K562 (cell line): ENCODE data around the gene SAE1. TPM values are rescaled to one million over a fixed set of nuclear protein-coding genes. Genes with fewer than 3 reads are reported as not detected.

ENCODE experiments used
- CBX2 ChIP-seq: fragments of 200-600 bp; sonication (generic); IDR thresholded peaks from one replicate; pipeline ENCODE4 v1.6.1; 2012; ENCODE audit warnings: mild to moderate bottlenecking, low read length, inconsistent platforms; ENCODE audit not compliant: insufficient read depth, poor library complexity, severe bottlenecking
- CEBPB ChIP-seq: fragments of 450-650 bp; IDR thresholded peaks from 2 replicates; pipeline ENCODE4 v1.6.1; 2016; ENCODE audit warnings: missing genetic modification characterization, missing compliant biosample characterization
- HNRNPH1 ChIP-seq: fragments of 200-400 bp; formaldehyde crosslinking; optimal IDR thresholded peaks from 2 replicates; pipeline ENCODE3; 2017; ENCODE audit warnings: low read depth, mild to moderate bottlenecking, low read length, moderate library complexity
- MCM2 ChIP-seq: fragments of 450-650 bp; IDR thresholded peaks from 2 replicates; pipeline ENCODE4 v1.6.1; 2017; ENCODE audit warnings: low read depth, mild to moderate bottlenecking
- MED1 ChIP-seq: sonication (generic); formaldehyde crosslinking; IDR thresholded peaks from 2 replicates; pipeline ENCODE4 v1.8.1; 2023; ENCODE audit warnings: missing genetic modification reagents, borderline replicate concordance
- NFIC ChIP-seq: fragments of 450-650 bp; IDR thresholded peaks from 2 replicates; pipeline ENCODE4 v1.6.1; 2017; ENCODE audit warnings: mild to moderate bottlenecking, inconsistent platforms
- NFYB ChIP-seq: IDR thresholded peaks from 2 replicates; pipeline ENCODE4 v1.6.1; 2011; ENCODE audit warnings: mild to moderate bottlenecking, moderate library complexity; ENCODE audit not compliant: insufficient read length; ENCODE audit errors: extremely low read depth
- PRPF4 ChIP-seq: fragments of 200-400 bp; formaldehyde crosslinking; IDR thresholded peaks from one replicate; pipeline ENCODE4 v1.6.1; 2017; ENCODE audit warnings: low read length, low read depth, mild to moderate bottlenecking; ENCODE audit not compliant: insufficient read depth, poor library complexity, severe bottlenecking
- PTBP1 ChIP-seq: fragments of 200-400 bp; formaldehyde crosslinking; IDR thresholded peaks from 2 replicates; pipeline ENCODE4 v1.6.1; 2017; ENCODE audit warnings: low read depth, low read length
- SIN3A ChIP-seq, 2 experiments: fragments of 150-350 bp in 1 of 2; IDR thresholded peaks; 2 replicates each; pipeline ENCODE4 v1.6.1; 2011 to 2016; ENCODE audit warnings: borderline replicate concordance in 2 of 2, low read depth in 2 of 2, low read length in 2 of 2, mild to moderate bottlenecking in 2 of 2, moderate library complexity in 2 of 2; ENCODE audit not compliant: control insufficient read depth in 1 of 2
- SIX5 ChIP-seq, 2 experiments: IDR thresholded peaks; 2 replicates each; pipeline ENCODE4 v1.6.1; 2011; ENCODE audit warnings: low read length in 2 of 2, borderline replicate concordance in 1 of 2, low read depth in 1 of 2, mild to moderate bottlenecking in 1 of 2, moderate library complexity in 1 of 2; ENCODE audit not compliant: insufficient read depth in 1 of 2
- SP1 ChIP-seq: sonication (generic); formaldehyde crosslinking; IDR thresholded peaks from 2 replicates; pipeline ENCODE4 v1.8.1; 2022; ENCODE audit warnings: mild to moderate bottlenecking, missing genetic modification reagents
- XRCC5 ChIP-seq: fragments of 200-400 bp; formaldehyde crosslinking; IDR thresholded peaks from 2 replicates; pipeline ENCODE4 v1.6.1; 2017; ENCODE audit warnings: low read depth, mild to moderate bottlenecking, low read length
- ZNF3 ChIP-seq: fragments of 250-450 bp; sonication (Bioruptor Pico); IDR thresholded peaks from 2 replicates; pipeline ENCODE4 v1.5.0; 2021; ENCODE audit warnings: mild to moderate bottlenecking, moderate library complexity
- ZNF668 ChIP-seq: fragments of 250-450 bp; sonication (Bioruptor Pico); IDR thresholded peaks from 2 replicates; pipeline ENCODE4 v1.8.0; 2022; ENCODE audit warnings: mild to moderate bottlenecking, inconsistent platforms
- ZNF695 ChIP-seq: fragments of 450-650 bp; formaldehyde crosslinking; IDR thresholded peaks from 2 replicates; pipeline ENCODE4 v1.4.0; 2020; ENCODE audit warnings: mild to moderate bottlenecking, moderate library complexity
- ZNF79 ChIP-seq: fragments of 250-450 bp; sonication (Bioruptor Pico); IDR thresholded peaks from 2 replicates; pipeline ENCODE4 v1.4.0; 2020; ENCODE audit warnings: low read depth, mild to moderate bottlenecking, moderate library complexity
- polyA plus RNA-seq, 8 experiments: library from polyadenylated mRNA; depleted of rRNA in 4 of 8; stranded (reverse) in 5 of 8; unstranded in 3 of 8; fragments of >200 nt; fragmentation: Nextera tagmentation in 2 of 8; fragmentation: Illumina TruSeq in 1 of 8; extraction: Ambion mirVana in 2 of 8; extraction: Trizol in 1 of 8; gene quantifications; 2 replicates each; pipeline versions ENCODE4 v1.2.1 to v1.2.3, GENCODE V29; 2011 to 2014; ENCODE audit warnings: inconsistent platforms in 1 of 8, missing spikeins in 1 of 8
- total RNA-seq, 7 experiments: library from RNA; depleted of rRNA in 6 of 7; stranded (reverse); fragments of >200 nt in 6 of 7; fragmentation: Illumina TruSeq in 2 of 7; extraction: Trizol in 2 of 7; gene quantifications; 2 replicates each; pipeline versions ENCODE4 v1.2.1 to v1.2.3, GENCODE V29; 2011 to 2021; ENCODE audit warnings: low replicate concordance in 1 of 7
- TF ChIP-seq, protein P1 (sequence below): fragments of 250-450 bp; sonication (Bioruptor Pico); IDR thresholded peaks from 2 replicates; pipeline ENCODE4 v1.8.0; 2021; ENCODE audit warnings: moderate library complexity, mild to moderate bottlenecking, inconsistent platforms
- TF ChIP-seq, protein P2 (sequence below): fragments of 450-650 bp; IDR thresholded peaks from 2 replicates; pipeline ENCODE4 v1.6.1; 2016; ENCODE audit warnings: low read depth, mild to moderate bottlenecking, moderate library complexity
- TF ChIP-seq, protein P3 (sequence below): sonication (generic); formaldehyde crosslinking; IDR thresholded peaks from 2 replicates; pipeline ENCODE4 v1.8.0; 2022; ENCODE audit warnings: mild to moderate bottlenecking, missing genetic modification reagents
- TF ChIP-seq, protein P4 (sequence below): fragments of 250-450 bp; sonication (Bioruptor Pico); IDR thresholded peaks from 2 replicates; pipeline ENCODE4 v1.5.0; 2021; ENCODE audit warnings: mild to moderate bottlenecking, moderate library complexity

Gene SAE1
- total and polyA plus RNA-seq, 9 of the 15 experiments (the other 6 are each of a cell fraction or from before 2014, with no cell fraction given) = 82.8 to 299 (median 217) TPM

DNA sequence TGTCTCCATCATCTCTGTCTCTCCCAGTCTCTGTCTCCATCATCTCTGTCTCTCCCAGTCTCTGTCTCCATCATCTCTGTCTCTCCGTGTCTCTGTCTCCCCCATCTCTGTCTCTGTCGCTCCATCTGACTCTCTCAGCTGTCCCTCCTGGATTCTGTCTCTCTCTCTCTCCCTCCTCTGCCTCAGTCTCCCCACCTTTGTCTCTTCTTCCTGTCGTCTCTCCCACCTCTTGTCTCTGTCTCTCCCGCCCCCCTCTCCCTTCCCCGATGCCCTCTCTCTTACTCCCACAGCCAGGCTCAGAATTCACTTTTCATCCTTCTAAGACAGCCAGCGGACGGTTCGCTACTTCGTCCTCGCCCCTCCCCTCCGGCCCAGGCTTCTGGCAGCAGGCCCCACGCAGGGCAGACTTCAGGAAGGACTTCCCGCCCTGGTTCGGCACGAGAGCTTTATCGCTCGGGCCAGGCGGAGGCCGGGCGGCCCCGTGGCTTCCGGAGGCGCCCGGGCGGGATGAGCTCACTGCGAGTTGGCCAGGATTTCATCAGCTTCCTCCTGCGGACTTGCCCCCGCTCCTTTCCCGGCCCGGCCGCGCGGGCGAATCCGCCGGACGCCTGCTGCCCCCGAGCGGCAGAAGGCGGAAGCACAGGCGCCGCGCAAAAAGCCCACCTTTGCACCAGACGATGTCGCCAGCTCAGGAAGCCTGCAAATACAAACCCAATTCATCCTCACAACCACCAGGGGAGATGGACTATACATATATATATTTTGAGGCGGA, 113.3 kb downstream of the SAE1 start (continued):
- TF ChIP-seq, protein P1, sequence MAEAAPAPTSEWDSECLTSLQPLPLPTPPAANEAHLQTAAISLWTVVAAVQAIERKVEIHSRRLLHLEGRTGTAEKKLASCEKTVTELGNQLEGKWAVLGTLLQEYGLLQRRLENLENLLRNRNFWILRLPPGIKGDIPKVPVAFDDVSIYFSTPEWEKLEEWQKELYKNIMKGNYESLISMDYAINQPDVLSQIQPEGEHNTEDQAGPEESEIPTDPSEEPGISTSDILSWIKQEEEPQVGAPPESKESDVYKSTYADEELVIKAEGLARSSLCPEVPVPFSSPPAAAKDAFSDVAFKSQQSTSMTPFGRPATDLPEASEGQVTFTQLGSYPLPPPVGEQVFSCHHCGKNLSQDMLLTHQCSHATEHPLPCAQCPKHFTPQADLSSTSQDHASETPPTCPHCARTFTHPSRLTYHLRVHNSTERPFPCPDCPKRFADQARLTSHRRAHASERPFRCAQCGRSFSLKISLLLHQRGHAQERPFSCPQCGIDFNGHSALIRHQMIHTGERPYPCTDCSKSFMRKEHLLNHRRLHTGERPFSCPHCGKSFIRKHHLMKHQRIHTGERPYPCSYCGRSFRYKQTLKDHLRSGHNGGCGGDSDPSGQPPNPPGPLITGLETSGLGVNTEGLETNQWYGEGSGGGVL (CRISPR knock-in tag) = no peak
- no peak for TF ChIP-seq MED1
- no peak for TF ChIP-seq ZNF79
- TF ChIP-seq CBX2 = no peak
- TF ChIP-seq, protein P2, sequence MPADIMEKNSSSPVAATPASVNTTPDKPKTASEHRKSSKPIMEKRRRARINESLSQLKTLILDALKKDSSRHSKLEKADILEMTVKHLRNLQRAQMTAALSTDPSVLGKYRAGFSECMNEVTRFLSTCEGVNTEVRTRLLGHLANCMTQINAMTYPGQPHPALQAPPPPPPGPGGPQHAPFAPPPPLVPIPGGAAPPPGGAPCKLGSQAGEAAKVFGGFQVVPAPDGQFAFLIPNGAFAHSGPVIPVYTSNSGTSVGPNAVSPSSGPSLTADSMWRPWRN = peak; percentile 77
- TF ChIP-seq XRCC5 = peak; percentile 96; the same call in 1 of the 2 replicates
- no peak for TF ChIP-seq ZNF3 (CRISPR knock-in tag)
- peak; percentile 85 for TF ChIP-seq NFIC
- peak; percentile 88 for TF ChIP-seq SP1 (CRISPR knock-in tag)
- peak; percentile 95 for TF ChIP-seq PTBP1
- TF ChIP-seq, protein P3, sequence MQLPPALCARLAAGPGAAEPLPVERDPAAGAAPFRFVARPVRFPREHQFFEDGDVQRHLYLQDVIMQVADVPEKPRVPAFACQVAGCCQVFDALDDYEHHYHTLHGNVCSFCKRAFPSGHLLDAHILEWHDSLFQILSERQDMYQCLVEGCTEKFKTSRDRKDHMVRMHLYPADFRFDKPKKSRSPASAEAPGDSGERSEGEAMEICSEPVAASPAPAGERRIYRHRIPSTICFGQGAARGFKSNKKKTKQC (CRISPR knock-in tag) = peak; percentile 90
- peak; percentile 98 for TF ChIP-seq CEBPB (tag)
- no peak for TF ChIP-seq ZNF668 (CRISPR knock-in tag)
- TF ChIP-seq, protein P4, sequence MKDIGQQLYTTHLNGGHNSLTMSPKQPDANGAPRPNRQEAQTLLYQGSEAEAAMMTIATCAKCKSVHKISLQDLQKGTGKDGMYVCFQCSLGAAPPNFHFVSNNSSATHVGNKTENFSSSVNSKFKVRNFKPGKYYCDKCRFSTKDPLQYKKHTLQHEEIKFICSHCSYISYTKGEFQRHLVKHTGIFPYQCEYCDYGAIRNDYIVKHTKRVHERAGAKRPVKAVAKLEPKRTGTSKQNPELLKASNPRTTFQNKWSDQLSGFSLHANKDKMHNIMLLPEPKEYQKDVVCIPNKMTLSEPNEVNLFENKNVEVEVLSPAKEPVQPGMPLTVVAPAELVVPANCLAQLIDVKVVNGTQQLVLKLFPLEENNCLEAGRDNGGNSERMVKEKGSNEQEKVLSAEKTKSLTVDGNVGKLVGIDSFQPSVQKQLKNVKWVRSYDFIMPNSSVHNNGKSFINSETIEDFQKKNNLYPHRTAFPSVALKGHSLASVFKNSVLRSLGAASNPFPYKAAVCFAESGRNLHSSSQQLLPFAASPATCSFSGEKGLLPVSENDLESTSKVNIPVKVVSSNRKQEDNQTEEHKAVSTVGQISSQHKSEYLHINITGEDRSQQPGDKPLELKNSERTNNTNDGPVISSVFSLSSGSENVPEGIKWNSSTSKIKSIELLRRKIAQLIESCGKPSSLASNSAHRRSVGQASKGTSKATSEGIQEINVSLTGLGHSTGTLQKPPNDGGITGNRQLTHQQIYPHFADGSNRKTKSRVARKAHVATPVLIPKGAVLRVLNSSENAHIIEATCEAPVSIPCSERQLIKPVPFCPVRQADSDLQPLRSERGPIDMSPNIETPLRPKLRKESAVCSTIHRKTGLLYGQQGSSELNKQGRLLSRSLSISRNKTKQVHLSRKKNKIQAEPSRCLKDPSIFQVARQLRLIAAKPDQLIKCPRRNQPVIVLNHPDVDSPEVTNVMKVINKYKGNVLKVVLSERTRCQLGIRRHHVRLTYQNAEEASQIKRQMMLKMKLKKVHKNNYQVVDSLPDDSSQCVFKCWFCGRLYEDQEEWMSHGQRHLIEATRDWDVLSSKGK (CRISPR knock-in tag) = no peak
- TF ChIP-seq ZNF695 (CRISPR knock-in tag) = no peak
- TF ChIP-seq SIX5 (IDR thresholded peaks at IDR 0.05; ENCODE audit: borderline replicate concordance in 1 of 2, insufficient read depth in 1 of 2, low read depth in 1 of 2, low read length in 2 of 2) = no peak
- TF ChIP-seq MCM2 = no peak
- no peak for TF ChIP-seq NFYB
- no peak for TF ChIP-seq HNRNPH1
- TF ChIP-seq PRPF4 = no peak
- no peak for TF ChIP-seq SIN3A (IDR thresholded peaks at IDR 0.05; ENCODE audit: borderline replicate concordance in 2 of 2, control insufficient read depth in 1 of 2, low read depth in 2 of 2, low read length in 2 of 2)
